HG02610 (cell line): ENCODE data around the gene MBD6.

ENCODE experiments used
- ATAC-seq: cut with Tn5 transposase; IDR thresholded peaks from one replicate; pipeline ENCODE4 v1.9.1; 2021; ENCODE audit warnings: mild to moderate bottlenecking, moderate library complexity; ENCODE audit not compliant: unreplicated experiment

Gene MBD6

GRCh38 chr12:57525615-57526383, 3.2 kb downstream of the MBD6 start:
- no peak for ATAC-seq

GRCh38 chr12:57526477-57527126, 4.0 kb downstream of the MBD6 start:
- ATAC-seq, result no peak

- no peak for ATAC-seq
Observed at GRCh38 chr12:57527184-57527583, 4.6 kb downstream of the MBD6 start.

- ATAC-seq, result no peak
Observed at GRCh38 chr12:57528176-57528575, 5.6 kb downstream of the MBD6 start.

GRCh38 chr12:57528831-57529555, 6.4 kb downstream of the MBD6 start:
- no peak for ATAC-seq

- no peak for ATAC-seq
Observed at GRCh38 chr12:57529831-57530230, 7.2 kb downstream of the MBD6 start.

GRCh38 chr12:57530396-57531142, 7.9 kb downstream of the MBD6 start:
- ATAC-seq, result no peak

- no peak for ATAC-seq
Observed at GRCh38 chr12:57531836-57532235, 9.2 kb downstream of the MBD6 start.

- no peak for ATAC-seq
Observed at GRCh38 chr12:57533108-57533507, 10.5 kb downstream of the MBD6 start.

- no peak for ATAC-seq
Observed at GRCh38 chr12:57534250-57534649, 11.6 kb downstream of the MBD6 start.

- ATAC-seq, result no peak
Observed at GRCh38 chr12:57534991-57535543, 12.4 kb downstream of the MBD6 start.

GRCh38 chr12:57535764-57536596, 13.4 kb downstream of the MBD6 start:
- no peak for ATAC-seq

- no peak for ATAC-seq
Observed at GRCh38 chr12:57536597-57536942, 13.9 kb downstream of the MBD6 start.

GRCh38 chr12:57539134-57539768, 16.6 kb downstream of the MBD6 start:
- ATAC-seq, result no peak

GRCh38 chr12:57541001-57541400, 18.4 kb downstream of the MBD6 start:
- no peak for ATAC-seq

- ATAC-seq, result no peak
Observed at GRCh38 chr12:57541717-57542116, 19.1 kb downstream of the MBD6 start.

- no peak for ATAC-seq
Observed at GRCh38 chr12:57543581-57543980, 21.0 kb downstream of the MBD6 start.

GRCh38 chr12:57545809-57546437, 23.3 kb downstream of the MBD6 start:
- no peak for ATAC-seq
